Kidney epithelial cell (primary cell): ENCODE results near the gene SYNE3. TPM values are rescaled to one million over a fixed set of nuclear protein-coding genes. Genes with fewer than 3 reads are reported as not detected.

Experiments
- DNase-seq: peaks from one replicate; pipeline ENCODE4 v3.0.0-alpha.2; 2010; ENCODE audit warnings: low read depth
- H3K27me3 ChIP-seq: 2 replicates; pipeline ENCODE4 v1.6.0; 2011; ENCODE audit warnings: low read length; ENCODE audit not compliant: control insufficient read depth, insufficient read depth
- H3K36me3 ChIP-seq: 2 replicates; pipeline ENCODE4 v1.5.1; 2011; ENCODE audit warnings: low read length; ENCODE audit not compliant: control insufficient read depth, insufficient read depth
- H3K4me3 ChIP-seq: 2 replicates; pipeline ENCODE4 v1.5.1; 2011; ENCODE audit warnings: low read depth, mild to moderate bottlenecking, control low read depth, low read length
- total RNA-seq: library from RNA; depleted of rRNA; stranded (reverse); fragments of >200 nt; gene quantifications from 2 replicates; pipeline ENCODE4 v1.2.3, GENCODE V29; 2015
- TF ChIP-seq, protein P1 (sequence below): IDR thresholded peaks from 2 replicates; pipeline ENCODE4 v1.5.1; 2011; ENCODE audit warnings: mild to moderate bottlenecking, moderate library complexity, low read length, control low read depth, inconsistent platforms; ENCODE audit not compliant: insufficient read depth, poor library complexity, severe bottlenecking

The SYNE3 gene
- total RNA-seq, 1 donor from 2014 or later, result 2.2 TPM

- H3K36me3 ChIP-seq, result no peaks in the 10 kb centered on the region
- no peak for DNase-seq
Observed at GRCh38 chr14:95498622-95499353, 17.7 kb downstream of the SYNE3 start.

DNA sequence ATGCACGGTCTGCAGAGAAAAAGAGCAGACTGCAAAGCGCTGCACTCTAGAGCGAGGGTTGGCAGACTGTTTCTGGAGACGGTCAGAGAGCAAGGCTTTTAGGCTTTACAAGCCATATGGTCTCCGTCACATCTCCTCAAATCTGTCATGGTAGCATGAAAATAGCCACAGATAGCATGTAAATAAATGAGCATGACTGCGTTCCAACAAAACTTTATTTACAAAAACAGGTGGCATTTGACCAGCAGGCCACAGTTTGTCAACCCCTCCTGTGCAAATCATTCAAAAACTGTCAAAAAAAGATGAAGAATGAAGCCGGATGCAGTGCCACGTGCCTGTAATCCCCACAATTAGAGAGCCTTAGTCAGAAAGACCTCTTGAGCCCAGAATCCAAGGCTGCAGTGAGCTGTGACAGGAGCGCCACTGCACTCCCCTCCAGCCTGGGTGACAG lies 18.9 kb downstream of the SYNE3 start:
- no peak for DNase-seq
- H3K36me3 ChIP-seq, result no peaks in the 10 kb centered on the region
- TF ChIP-seq, protein P1, sequence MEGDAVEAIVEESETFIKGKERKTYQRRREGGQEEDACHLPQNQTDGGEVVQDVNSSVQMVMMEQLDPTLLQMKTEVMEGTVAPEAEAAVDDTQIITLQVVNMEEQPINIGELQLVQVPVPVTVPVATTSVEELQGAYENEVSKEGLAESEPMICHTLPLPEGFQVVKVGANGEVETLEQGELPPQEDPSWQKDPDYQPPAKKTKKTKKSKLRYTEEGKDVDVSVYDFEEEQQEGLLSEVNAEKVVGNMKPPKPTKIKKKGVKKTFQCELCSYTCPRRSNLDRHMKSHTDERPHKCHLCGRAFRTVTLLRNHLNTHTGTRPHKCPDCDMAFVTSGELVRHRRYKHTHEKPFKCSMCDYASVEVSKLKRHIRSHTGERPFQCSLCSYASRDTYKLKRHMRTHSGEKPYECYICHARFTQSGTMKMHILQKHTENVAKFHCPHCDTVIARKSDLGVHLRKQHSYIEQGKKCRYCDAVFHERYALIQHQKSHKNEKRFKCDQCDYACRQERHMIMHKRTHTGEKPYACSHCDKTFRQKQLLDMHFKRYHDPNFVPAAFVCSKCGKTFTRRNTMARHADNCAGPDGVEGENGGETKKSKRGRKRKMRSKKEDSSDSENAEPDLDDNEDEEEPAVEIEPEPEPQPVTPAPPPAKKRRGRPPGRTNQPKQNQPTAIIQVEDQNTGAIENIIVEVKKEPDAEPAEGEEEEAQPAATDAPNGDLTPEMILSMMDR, result no peak
- no peak overlapping the region for H3K4me3 ChIP-seq
- no peaks in the 10 kb centered on the region for H3K27me3 ChIP-seq

More at GRCh38 chr14:95498622-95499353, 17.7 kb downstream of the SYNE3 start:
- H3K27me3 ChIP-seq, result no peaks in the 10 kb centered on the region
- TF ChIP-seq, protein P1, result no peak
- H3K4me3 ChIP-seq, result no peak overlapping the region

GRCh38 chr14:95496690-95497259 lies 19.7 kb downstream of the SYNE3 start:
- no peak for DNase-seq
- TF ChIP-seq, protein P1, result no peak
- Histone ChIP-seq H3K4me3 (no peak overlapping the region), H3K27me3 (no peaks in the 10 kb centered on the region), H3K36me3 (no peaks in the 10 kb centered on the region)

- Histone ChIP-seq H3K4me3 (no peak overlapping the region), H3K27me3 (no peaks in the 10 kb centered on the region), H3K36me3 (no peaks in the 10 kb centered on the region)
- DNase-seq, result no peak
- TF ChIP-seq, protein P1, result no peak
Observed at GRCh38 chr14:95496111-95496681, 20.3 kb downstream of the SYNE3 start.

- Histone ChIP-seq H3K36me3 (no peaks in the 10 kb centered on the region), H3K4me3 (no peak overlapping the region), H3K27me3 (no peaks in the 10 kb centered on the region)
- DNase-seq, result no peak
- TF ChIP-seq, protein P1, result no peak
Observed at GRCh38 chr14:95495538-95496025, 20.9 kb downstream of the SYNE3 start.
